RWPE2 (cell line): ENCODE measurements around the gene SNCA.

Experiments used
- ATAC-seq: fragments of 200-7000 bp; cut with Tn5 transposase; 3 replicates; pipeline ENCODE4 v1.9.1; 2021; ENCODE audit warnings: low read depth
- DNase-seq: peaks from one replicate; pipeline ENCODE4 v3.0.0-alpha.2; 2020; ENCODE audit warnings: low spot score
- H3K27ac ChIP-seq: fragments of 450-650 bp; 2 replicates; pipeline ENCODE4 v1.5.1; 2017; ENCODE audit warnings: mild to moderate bottlenecking; ENCODE audit not compliant: poor library complexity, severe bottlenecking
- H3K27me3 ChIP-seq: fragments of 250-450 bp; sonication (Bioruptor Pico); 2 replicates; pipeline ENCODE4 v1.5.1; 2021; ENCODE audit warnings: mild to moderate bottlenecking, moderate library complexity; ENCODE audit not compliant: insufficient read depth, poor library complexity, severe bottlenecking
- H3K36me3 ChIP-seq: fragments of 250-450 bp; sonication (Bioruptor Pico); 2 replicates; pipeline ENCODE4 v1.5.1; 2020; ENCODE audit warnings: low read depth, mild to moderate bottlenecking, moderate library complexity
- H3K4me1 ChIP-seq: fragments of 250-450 bp; sonication (Bioruptor Pico); 2 replicates; pipeline ENCODE4 v1.5.1; 2021; ENCODE audit warnings: mild to moderate bottlenecking, moderate library complexity; ENCODE audit not compliant: insufficient read depth, poor library complexity, severe bottlenecking
- H3K4me3 ChIP-seq: fragments of 250-450 bp; sonication (Bioruptor Pico); 2 replicates; pipeline ENCODE4 v1.5.1; 2021; ENCODE audit warnings: mild to moderate bottlenecking, moderate library complexity; ENCODE audit not compliant: severe bottlenecking
- H3K9me3 ChIP-seq: fragments of 250-450 bp; sonication (Bioruptor Pico); 2 replicates; pipeline ENCODE4 v1.5.1; 2021; ENCODE audit warnings: mild to moderate bottlenecking, moderate library complexity; ENCODE audit not compliant: severe bottlenecking
- TF ChIP-seq, protein P1 (sequence below): fragments of 450-650 bp; IDR thresholded peaks from one replicate; pipeline ENCODE4 v1.5.1; 2017; ENCODE audit warnings: mild to moderate bottlenecking, moderate library complexity; ENCODE audit not compliant: poor library complexity, severe bottlenecking

SNCA gene

DNA sequence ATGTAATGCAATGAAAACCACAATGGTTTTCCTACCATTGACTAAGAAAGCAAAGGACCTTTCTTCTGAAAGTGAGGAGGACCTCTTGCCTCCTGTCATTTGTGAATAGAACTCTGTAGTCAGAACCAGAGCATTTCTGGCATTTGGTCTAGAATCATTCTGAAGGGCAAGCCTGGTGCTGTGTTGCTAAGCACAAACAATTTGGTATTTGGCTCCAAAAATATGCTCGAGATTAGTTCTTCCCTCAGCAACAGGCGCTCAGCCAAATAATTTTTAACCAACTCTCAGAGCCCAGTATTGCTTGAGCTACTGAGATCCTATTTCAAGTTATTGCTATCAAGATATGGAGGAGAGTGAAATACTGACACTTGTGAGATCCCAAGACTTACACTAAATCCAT is 71.0 kb downstream of the SNCA start:
- no peak overlapping the region for H3K4me3 ChIP-seq
- no peaks in the 10 kb centered on the region for H3K27me3 ChIP-seq
- H3K36me3 ChIP-seq: no peaks in the 10 kb centered on the region
- DNase-seq (no peak), ATAC-seq (peak; percentile 74)
- TF ChIP-seq, protein P1, sequence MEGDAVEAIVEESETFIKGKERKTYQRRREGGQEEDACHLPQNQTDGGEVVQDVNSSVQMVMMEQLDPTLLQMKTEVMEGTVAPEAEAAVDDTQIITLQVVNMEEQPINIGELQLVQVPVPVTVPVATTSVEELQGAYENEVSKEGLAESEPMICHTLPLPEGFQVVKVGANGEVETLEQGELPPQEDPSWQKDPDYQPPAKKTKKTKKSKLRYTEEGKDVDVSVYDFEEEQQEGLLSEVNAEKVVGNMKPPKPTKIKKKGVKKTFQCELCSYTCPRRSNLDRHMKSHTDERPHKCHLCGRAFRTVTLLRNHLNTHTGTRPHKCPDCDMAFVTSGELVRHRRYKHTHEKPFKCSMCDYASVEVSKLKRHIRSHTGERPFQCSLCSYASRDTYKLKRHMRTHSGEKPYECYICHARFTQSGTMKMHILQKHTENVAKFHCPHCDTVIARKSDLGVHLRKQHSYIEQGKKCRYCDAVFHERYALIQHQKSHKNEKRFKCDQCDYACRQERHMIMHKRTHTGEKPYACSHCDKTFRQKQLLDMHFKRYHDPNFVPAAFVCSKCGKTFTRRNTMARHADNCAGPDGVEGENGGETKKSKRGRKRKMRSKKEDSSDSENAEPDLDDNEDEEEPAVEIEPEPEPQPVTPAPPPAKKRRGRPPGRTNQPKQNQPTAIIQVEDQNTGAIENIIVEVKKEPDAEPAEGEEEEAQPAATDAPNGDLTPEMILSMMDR: no peak
- H3K4me1 ChIP-seq: peaks cover 16% of the 10 kb centered on the region
- peak overlapping the region; percentile 39 for H3K27ac ChIP-seq
- H3K9me3 ChIP-seq: no peaks in the 10 kb centered on the region

DNA sequence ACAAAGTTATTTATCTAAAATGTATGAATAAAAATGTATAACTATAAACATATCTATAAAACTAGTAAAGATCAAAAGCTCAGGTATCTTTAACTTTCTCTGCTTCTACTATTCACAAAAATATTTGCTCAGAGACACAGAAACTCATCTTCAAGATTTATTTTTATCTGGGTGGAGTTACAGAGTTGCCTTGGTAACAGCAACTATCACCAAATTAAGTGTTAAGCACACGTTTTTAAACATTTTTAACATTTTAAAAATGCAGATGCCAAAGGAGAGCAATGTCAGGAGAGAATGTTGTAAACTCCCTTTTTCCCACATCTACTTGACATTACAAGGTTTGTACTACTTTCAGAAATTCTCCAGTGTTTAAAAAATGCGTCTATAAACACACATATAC is 71.4 kb downstream of the SNCA start:
- H3K4me1 ChIP-seq: peaks cover 16% of the 10 kb centered on the region
- TF ChIP-seq, protein P1: no peak
- H3K27ac ChIP-seq: peak overlapping the region; percentile 39
- no peaks in the 10 kb centered on the region for H3K36me3 ChIP-seq
- no peak for ATAC-seq
- H3K4me3 ChIP-seq: no peak overlapping the region
- DNase-seq: no peak
- H3K9me3 ChIP-seq: no peaks in the 10 kb centered on the region
- H3K27me3 ChIP-seq: no peaks in the 10 kb centered on the region

DNA sequence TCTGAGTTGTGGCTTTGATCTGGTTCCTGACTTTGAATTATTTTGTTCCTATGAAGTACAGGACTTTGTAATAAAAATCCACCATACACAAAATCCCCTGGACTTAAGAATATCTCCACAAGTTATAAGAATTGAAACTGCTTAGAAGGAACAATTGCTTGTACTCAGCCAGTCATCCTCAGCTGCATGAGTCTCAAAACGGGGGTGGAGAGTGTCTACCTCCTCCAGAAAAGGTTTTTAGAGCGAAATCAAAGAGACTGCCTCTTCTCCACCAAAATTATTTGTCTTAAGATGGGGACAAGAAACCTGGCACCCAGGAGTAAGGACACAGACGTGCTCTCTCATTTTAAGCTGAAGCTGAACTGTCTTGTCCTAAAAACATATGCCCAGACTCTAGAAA is 74.7 kb downstream of the SNCA start:
- H3K27ac ChIP-seq: no peak overlapping the region
- TF ChIP-seq, protein P1: no peak
- DNase-seq (no peak), ATAC-seq (no peak)
- H3K27me3 ChIP-seq: no peaks in the 10 kb centered on the region
- peaks cover 16% of the 10 kb centered on the region for H3K4me1 ChIP-seq
- no peak overlapping the region for H3K4me3 ChIP-seq
- no peaks in the 10 kb centered on the region for H3K9me3 ChIP-seq
- no peaks in the 10 kb centered on the region for H3K36me3 ChIP-seq

DNA sequence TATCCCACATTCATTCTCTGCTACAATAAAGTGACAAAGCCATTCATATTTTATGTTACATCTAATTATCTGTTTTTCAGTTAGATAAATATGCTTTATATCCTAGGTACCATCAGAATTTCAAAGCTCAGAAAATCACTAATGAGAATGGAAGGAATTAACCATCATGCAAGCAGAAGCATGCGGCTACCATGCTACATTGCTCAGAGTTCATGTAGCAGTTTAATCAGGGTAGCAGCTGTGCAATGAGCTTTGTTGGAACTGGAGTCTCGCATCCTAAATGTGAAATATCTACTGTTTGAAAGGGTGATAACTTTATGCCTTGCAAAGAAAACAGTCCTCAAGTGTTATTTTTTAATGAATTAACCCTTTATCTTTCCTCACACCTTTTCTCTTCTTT is 77.5 kb downstream of the SNCA start:
- H3K4me1 ChIP-seq: peaks cover 8% of the 10 kb centered on the region
- H3K27ac ChIP-seq: no peak overlapping the region
- no peak for ATAC-seq
- no peak for DNase-seq
- no peaks in the 10 kb centered on the region for H3K36me3 ChIP-seq
- H3K4me3 ChIP-seq: no peak overlapping the region
- no peaks in the 10 kb centered on the region for H3K27me3 ChIP-seq
- no peaks in the 10 kb centered on the region for H3K9me3 ChIP-seq
- TF ChIP-seq, protein P1: no peak

DNA sequence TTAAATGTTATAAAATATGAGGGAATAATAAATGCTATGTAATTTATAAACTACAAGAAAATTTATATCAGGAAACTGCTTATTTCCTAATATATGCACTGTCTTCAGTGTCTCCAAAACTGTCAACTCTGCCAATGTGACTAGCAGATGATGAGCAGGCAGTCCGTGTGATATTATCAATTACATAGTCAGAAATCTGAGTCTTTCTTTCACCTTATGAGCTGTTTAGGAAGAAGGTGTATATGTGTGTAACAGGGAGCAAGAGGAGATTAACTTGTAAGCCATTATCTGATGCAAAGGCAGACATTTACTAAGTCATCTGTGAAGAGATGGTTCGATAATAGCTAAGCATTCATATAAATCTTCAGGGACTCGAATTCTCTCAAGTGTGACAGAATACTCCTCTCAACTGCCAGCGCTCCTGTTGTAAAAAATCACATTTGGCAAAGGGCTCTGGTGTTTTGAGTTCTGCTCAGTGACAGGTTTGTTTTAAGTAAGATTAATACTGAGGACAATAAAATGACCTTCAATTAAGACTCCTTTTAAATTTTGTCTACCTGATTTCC is 79.7 kb downstream of the SNCA start:
- no peaks in the 10 kb centered on the region for H3K27me3 ChIP-seq
- no peak for ATAC-seq
- H3K4me1 ChIP-seq: peaks cover 25% of the 10 kb centered on the region
- no peaks in the 10 kb centered on the region for H3K9me3 ChIP-seq
- DNase-seq: no peak
- no peak overlapping the region for H3K27ac ChIP-seq
- no peaks in the 10 kb centered on the region for H3K36me3 ChIP-seq
- TF ChIP-seq, protein P1: no peak
- no peak overlapping the region for H3K4me3 ChIP-seq
